Suprapubic skin (tissue), 4 donors: Measurements from ENCODE around the gene INTU. TPM values are rescaled to one million over a fixed set of nuclear protein-coding genes. Genes with fewer than 3 reads are reported as not detected.

Experiments used
- DNase-seq, 2 donors: peaks; one replicate each; pipeline ENCODE4 v3.0.0-alpha.2; 2019; ENCODE audit warnings: low spot score in 2 of 2
- H3K27ac ChIP-seq: fragments of 200-600 bp; sonication (generic); one replicate; pipeline ENCODE4 v1.5.1; 2019
- H3K27me3 ChIP-seq: fragments of 200-600 bp; sonication (generic); one replicate; pipeline ENCODE4 v1.5.1; 2019
- H3K36me3 ChIP-seq: fragments of 200-600 bp; sonication (generic); one replicate; pipeline ENCODE4 v1.5.1; 2019
- H3K4me1 ChIP-seq: fragments of 200-600 bp; sonication (generic); one replicate; pipeline ENCODE4 v1.5.1; 2019
- H3K4me3 ChIP-seq: fragments of 200-600 bp; sonication (generic); one replicate; pipeline ENCODE4 v1.5.1; 2019; ENCODE audit warnings: mild to moderate bottlenecking
- H3K9me3 ChIP-seq: fragments of 200-600 bp; sonication (generic); one replicate; pipeline ENCODE4 v1.5.1; 2019
- CTCF ChIP-seq, 2 donors: fragments of 200-600 bp in 1 of 2; fragments of 450-650 bp in 1 of 2; sonication (generic) in 1 of 2; IDR thresholded peaks; one replicate each; pipeline ENCODE4 v1.5.1; 2016 to 2019; ENCODE audit warnings: antibody characterized with exemption in 2 of 2, mild to moderate bottlenecking in 1 of 2, moderate library complexity in 1 of 2
- EP300 ChIP-seq: sonication (generic); formaldehyde crosslinking; IDR thresholded peaks from one replicate; pipeline ENCODE4 v1.6.1; 2017; ENCODE audit warnings: antibody characterized with exemption
- POLR2A ChIP-seq, 2 donors: fragments of 450-650 bp; IDR thresholded peaks; one replicate each; pipeline ENCODE4 v1.6.1; 2017; ENCODE audit warnings: antibody characterized with exemption in 2 of 2, mild to moderate bottlenecking in 2 of 2, moderate library complexity in 2 of 2
- POLR2AphosphoS5 ChIP-seq, 3 donors: sonication (generic); formaldehyde crosslinking; IDR thresholded peaks; one replicate each; pipeline ENCODE4 v1.6.1; 2017; ENCODE audit warnings: antibody characterized with exemption in 3 of 3
- WGBS: methylation state at CpG from one replicate; pipeline ENCODE4 v1.1.5; 2018; 5-methylcytosine and 5-hydroxymethylcytosine counted together
- total RNA-seq, 4 donors: library from RNA; depleted of rRNA; stranded (reverse); fragments of >200 nt; gene quantifications; one replicate each; pipeline ENCODE4 v1.1.0, GENCODE V29; 2016

INTU gene
- total RNA-seq, 4 donors from 2014 or later: 6.1 to 11.7 (median 8.3) TPM

DNA sequence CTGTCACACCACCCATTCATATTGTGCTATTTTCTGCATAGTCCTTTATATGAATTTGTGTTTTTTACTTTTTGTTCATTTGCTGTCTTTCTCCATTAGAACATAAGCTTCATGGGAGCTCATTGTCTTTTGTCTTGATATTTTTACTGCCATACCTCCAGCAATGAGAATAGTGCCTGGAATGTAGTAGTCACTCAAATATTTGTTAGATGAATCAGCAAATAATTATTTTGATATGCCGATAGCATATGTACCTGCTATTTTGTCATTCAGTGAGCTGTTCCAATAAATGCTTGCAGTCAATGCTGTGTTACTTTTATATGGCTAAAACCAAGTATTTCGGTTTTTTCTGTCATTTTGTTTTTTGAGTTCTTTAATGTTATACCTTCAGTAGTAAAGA is 53.9 kb downstream of the INTU start:
- Histone ChIP-seq H3K9me3 (no peaks in the 10 kb centered on the region), H3K27me3 (no peaks in the 10 kb centered on the region), H3K36me3 (peaks cover 20% of the 10 kb centered on the region), H3K4me1 (no peaks in the 10 kb centered on the region), H3K4me3 (no peak overlapping the region), H3K27ac (no peak overlapping the region)
- no peak for TF ChIP-seq POLR2AphosphoS5 (IDR thresholded peaks at IDR 0.05)
- TF ChIP-seq EP300: no peak
- TF ChIP-seq CTCF (IDR thresholded peaks at IDR 0.05): no peak
- TF ChIP-seq POLR2A (IDR thresholded peaks at IDR 0.05): no peak
- no peak for DNase-seq
- 69% methylated on average over 2 of the region's 2 CpGs for WGBS

DNA sequence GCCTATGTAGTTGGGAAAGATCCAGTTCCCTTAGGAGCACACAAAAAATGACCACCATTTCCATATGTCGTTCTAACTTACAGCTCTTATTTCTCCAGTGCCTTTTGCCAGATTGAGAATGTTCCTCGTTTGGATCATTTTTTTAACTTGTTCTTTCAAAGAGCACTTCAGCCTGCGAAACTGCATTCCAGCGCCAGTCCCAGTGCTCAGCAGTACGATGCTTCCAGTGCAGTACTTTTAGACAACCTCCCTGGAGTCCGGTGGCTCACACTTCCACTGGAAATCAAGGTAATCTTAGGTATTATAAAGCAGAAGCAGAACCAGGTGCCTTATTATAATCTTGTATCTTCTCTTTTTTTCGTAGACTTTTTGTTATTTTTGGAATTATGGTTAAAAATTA is 54.8 kb downstream of the INTU start:
- no peak for TF ChIP-seq EP300
- no peak for TF ChIP-seq CTCF (IDR thresholded peaks at IDR 0.05)
- no peak for TF ChIP-seq POLR2AphosphoS5 (IDR thresholded peaks at IDR 0.05)
- no peak for TF ChIP-seq POLR2A (IDR thresholded peaks at IDR 0.05)
- DNase-seq: no peak
- Histone ChIP-seq H3K27ac (no peak overlapping the region), H3K36me3 (peaks cover 22% of the 10 kb centered on the region), H3K27me3 (no peaks in the 10 kb centered on the region), H3K4me1 (no peaks in the 10 kb centered on the region), H3K9me3 (no peaks in the 10 kb centered on the region), H3K4me3 (no peak overlapping the region)
- WGBS: 84% methylated on average over 7 of the region's 7 CpGs

- no peak overlapping the region for H3K4me3 ChIP-seq
- no peak for DNase-seq
- no peaks in the 10 kb centered on the region for H3K4me1 ChIP-seq
- no peaks in the 10 kb centered on the region for H3K9me3 ChIP-seq
- H3K36me3 ChIP-seq: peaks cover 4% of the 10 kb centered on the region
- no peaks in the 10 kb centered on the region for H3K27me3 ChIP-seq
- TF ChIP-seq POLR2AphosphoS5 (IDR thresholded peaks at IDR 0.05) (no peak), CTCF (IDR thresholded peaks at IDR 0.05) (no peak), EP300 (no peak), POLR2A (IDR thresholded peaks at IDR 0.05) (no peak)
- H3K27ac ChIP-seq: no peak overlapping the region
- 79% methylated on average over 4 of the region's 4 CpGs for WGBS
Measured at GRCh38 chr4:127698789-127699200, 66.0 kb downstream of the INTU start.

GRCh38 chr4:127708985-127709384 is 76.2 kb downstream of the INTU start:
- peaks cover 11% of the 10 kb centered on the region for H3K36me3 ChIP-seq
- H3K4me1 ChIP-seq: peaks cover 16% of the 10 kb centered on the region
- DNase-seq: no peak
- 24% methylated on average over 5 of the region's 5 CpGs for WGBS
- no peaks in the 10 kb centered on the region for H3K27me3 ChIP-seq
- H3K27ac ChIP-seq: peak overlapping the region; percentile 78
- H3K4me3 ChIP-seq: no peak overlapping the region
- TF ChIP-seq POLR2AphosphoS5 (IDR thresholded peaks at IDR 0.05) (peak in 1 of 3 donors; percentile 17), POLR2A (IDR thresholded peaks at IDR 0.05) (no peak), EP300 (no peak)
- H3K9me3 ChIP-seq: no peaks in the 10 kb centered on the region

DNA sequence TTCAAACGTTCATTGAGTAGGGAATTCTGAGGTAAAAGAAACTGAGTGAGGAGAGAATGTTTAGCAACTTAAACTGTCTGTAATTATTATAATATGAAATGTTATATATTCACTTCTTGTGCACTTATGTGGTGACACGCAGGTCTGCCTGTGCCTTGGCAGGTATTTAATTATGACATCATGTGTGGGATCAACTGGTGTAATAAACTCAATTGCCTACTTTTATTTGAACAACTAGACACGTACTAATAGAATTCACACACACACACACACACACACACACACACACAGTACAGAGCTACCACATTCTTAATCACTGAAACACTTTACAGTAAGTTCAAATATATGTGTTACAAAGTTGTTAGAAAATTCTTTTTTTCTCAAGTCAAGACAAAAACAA is 76.7 kb downstream of the INTU start:
- Histone ChIP-seq H3K4me3 (no peak overlapping the region), H3K9me3 (no peaks in the 10 kb centered on the region), H3K36me3 (peaks cover 11% of the 10 kb centered on the region), H3K4me1 (peaks cover 16% of the 10 kb centered on the region), H3K27ac (peak overlapping the region; percentile 78), H3K27me3 (no peaks in the 10 kb centered on the region)
- DNase-seq: no peak
- WGBS: 38% methylated on average over 3 of the region's 3 CpGs
- no peak for TF ChIP-seq POLR2AphosphoS5 (IDR thresholded peaks at IDR 0.05)
- no peak for TF ChIP-seq CTCF (IDR thresholded peaks at IDR 0.05)
- no peak for TF ChIP-seq POLR2A (IDR thresholded peaks at IDR 0.05)
- TF ChIP-seq EP300: no peak
